Choroid plexus epithelial cell (primary cell): ENCODE results near the gene CALR3.

ENCODE experiments used
- DNase-seq: peaks from one replicate; pipeline ENCODE4 v3.0.0-alpha.2; 2010; ENCODE audit warnings: low read depth
- H3K4me3 ChIP-seq: 2 replicates; pipeline ENCODE4 v1.5.1; 2011; ENCODE audit warnings: low read depth, mild to moderate bottlenecking, control low read depth, low read length, moderate library complexity
- CTCF ChIP-seq: conservative IDR thresholded peaks from 2 replicates; pipeline ENCODE4 v1.5.1; 2011; ENCODE audit warnings: low read depth, mild to moderate bottlenecking, control low read depth, inconsistent platforms, low read length, moderate library complexity

CALR3 gene

GRCh38 chr19:16435238-16435917, 60.6 kb downstream of the CALR3 start:
- no peak for TF ChIP-seq CTCF
- DNase-seq, result peak; percentile 100
- H3K4me3 ChIP-seq, result no peak overlapping the region

- TF ChIP-seq CTCF, result no peak
- no peak overlapping the region for H3K4me3 ChIP-seq
- DNase-seq, result no peak
Measured at GRCh38 chr19:16433986-16434385, 62.0 kb downstream of the CALR3 start.

GRCh38 chr19:16429759-16430091, 66.2 kb downstream of the CALR3 start:
- no peak for DNase-seq
- no peak for TF ChIP-seq CTCF
- no peak overlapping the region for H3K4me3 ChIP-seq

- DNase-seq, result no peak
- H3K4me3 ChIP-seq, result no peak overlapping the region
- no peak for TF ChIP-seq CTCF
Measured at GRCh38 chr19:16429066-16429758, 66.8 kb downstream of the CALR3 start.
